Liver (tissue), 9 donors: ENCODE results near the gene ALK. TPM values are rescaled to one million over a fixed set of nuclear protein-coding genes. Genes with fewer than 3 reads are reported as not detected.

Experiments
- DNase-seq: peaks from one replicate; pipeline ENCODE4 v3.0.0-alpha.2; 2017; ENCODE audit warnings: low spot score
- H3K27ac ChIP-seq, 2 donors: one replicate each; pipeline ENCODE4 v1.7.0; 2013; ENCODE audit warnings: inconsistent platforms in 2 of 2, low read length in 2 of 2, control low read depth in 1 of 2, low read depth in 1 of 2, mild to moderate bottlenecking in 1 of 2
- H3K27me3 ChIP-seq, 4 donors: one replicate each; pipeline versions ENCODE4 v1.6.1 to v1.7.0; 2013; ENCODE audit warnings: low read length in 3 of 4, inconsistent platforms in 1 of 4, mild to moderate bottlenecking in 1 of 4, moderate library complexity in 1 of 4; ENCODE audit not compliant: control insufficient read depth in 4 of 4, insufficient read depth in 4 of 4
- H3K36me3 ChIP-seq, 4 donors: one replicate each; pipeline versions ENCODE4 v1.6.1 to v1.7.0; 2013; ENCODE audit warnings: low read length in 3 of 4, mild to moderate bottlenecking in 3 of 4, low read depth in 1 of 4, moderate library complexity in 1 of 4; ENCODE audit not compliant: control insufficient read depth in 4 of 4, insufficient read depth in 3 of 4
- H3K4me1 ChIP-seq, 4 donors: one replicate each; pipeline versions ENCODE4 v1.6.1 to v1.7.0; 2013; ENCODE audit warnings: low read length in 3 of 4, mild to moderate bottlenecking in 3 of 4, moderate library complexity in 1 of 4; ENCODE audit not compliant: control insufficient read depth in 4 of 4, insufficient read depth in 4 of 4
- H3K4me3 ChIP-seq, 3 donors: one replicate each; pipeline versions ENCODE4 v1.6.1 to v1.7.0; 2013; ENCODE audit warnings: low read length in 3 of 3, control low read depth in 1 of 3, low read depth in 1 of 3, mild to moderate bottlenecking in 1 of 3
- H3K9ac ChIP-seq, 2 donors: one replicate each; pipeline ENCODE4 v1.7.0; 2013; ENCODE audit warnings: low read length in 2 of 2, mild to moderate bottlenecking in 2 of 2, moderate library complexity in 2 of 2, control low read depth in 1 of 2, low read depth in 1 of 2
- H3K9me3 ChIP-seq, 4 donors: one replicate each; pipeline versions ENCODE4 v1.6.1 to v1.7.0; 2013; ENCODE audit warnings: low read length in 3 of 4; ENCODE audit not compliant: control insufficient read depth in 4 of 4
- EGR1 ChIP-seq, 2 donors: IDR thresholded peaks; 2 replicates each; pipeline ENCODE4 v1.6.1; 2016 to 2018; ENCODE audit warnings: antibody characterized with exemption in 2 of 2, low read depth in 2 of 2
- FOXA1 ChIP-seq: IDR thresholded peaks from 2 replicates; pipeline ENCODE4 v1.6.1; 2016; ENCODE audit warnings: antibody characterized with exemption
- FOXA2 ChIP-seq: IDR thresholded peaks from 2 replicates; pipeline ENCODE4 v1.6.1; 2016; ENCODE audit warnings: antibody characterized with exemption
- GABPA ChIP-seq, 2 donors: IDR thresholded peaks in 1 of 2; conservative IDR thresholded peaks in 1 of 2; 2 replicates each; pipeline ENCODE4 v1.6.1; 2016; ENCODE audit warnings: antibody characterized with exemption in 2 of 2, mild to moderate bottlenecking in 1 of 2, moderate library complexity in 1 of 2
- HNF4A ChIP-seq, 2 donors: conservative IDR thresholded peaks; 2 replicates each; pipeline ENCODE4 v1.6.1; 2016; ENCODE audit warnings: antibody characterized with exemption in 2 of 2, mild to moderate bottlenecking in 2 of 2
- HNF4G ChIP-seq: IDR thresholded peaks from 2 replicates; pipeline ENCODE4 v1.6.1; 2016; ENCODE audit warnings: antibody characterized with exemption
- JUND ChIP-seq, 2 donors: IDR thresholded peaks; 2 replicates each; pipeline ENCODE4 v1.6.1; 2016; ENCODE audit warnings: antibody characterized with exemption in 2 of 2
- RAD21 ChIP-seq, 2 donors: IDR thresholded peaks; 2 replicates each; pipeline ENCODE4 v1.6.1; 2016; ENCODE audit warnings: antibody characterized with exemption in 2 of 2, mild to moderate bottlenecking in 2 of 2
- RXRA ChIP-seq, 2 donors: IDR thresholded peaks; 2 replicates each; pipeline ENCODE4 v1.6.1; 2017 to 2018; ENCODE audit warnings: antibody characterized with exemption in 2 of 2, mild to moderate bottlenecking in 1 of 2
- SP1 ChIP-seq: IDR thresholded peaks from 2 replicates; pipeline ENCODE4 v1.6.1; 2018; ENCODE audit warnings: antibody characterized with exemption, mild to moderate bottlenecking
- TAF1 ChIP-seq: conservative IDR thresholded peaks from 2 replicates; pipeline ENCODE4 v1.6.1; 2016; ENCODE audit warnings: antibody characterized with exemption, mild to moderate bottlenecking
- YY1 ChIP-seq: IDR thresholded peaks from 2 replicates; pipeline ENCODE4 v1.6.1; 2016; ENCODE audit warnings: antibody characterized with exemption, mild to moderate bottlenecking
- WGBS: extraction: QIAGEN DNeasy Blood & Tissue Kit; methylation state at CpG from one replicate; pipeline ENCODE4 v1.1.7; 2013; 5-methylcytosine and 5-hydroxymethylcytosine counted together
- polyA plus RNA-seq, 2 donors: library from polyadenylated mRNA; stranded (reverse) in 1 of 2; unstranded in 1 of 2; fragments of 200-250 nt in 1 of 2; fragments of >200 nt in 1 of 2; fragmentation: Nextera tagmentation in 1 of 2; extraction: Ambion mirVana in 1 of 2; gene quantifications; one replicate each; pipeline versions ENCODE4 v1.2.1 to v1.2.3, GENCODE V29; 2013 to 2015
- total RNA-seq, 2 donors: library from RNA; depleted of rRNA; stranded (reverse); fragments of >200 nt; gene quantifications; one replicate each; pipeline ENCODE4 v1.2.3, GENCODE V29; 2014
- TF ChIP-seq, protein P1 (sequence below): IDR thresholded peaks from 2 replicates; pipeline ENCODE4 v1.6.1; 2016; ENCODE audit warnings: antibody characterized with exemption
- TF ChIP-seq, protein P2 (sequence below): fragments of 150-350 bp; IDR thresholded peaks from 2 replicates; pipeline ENCODE4 v1.5.1; 2017; ENCODE audit warnings: improper control_type of control experiment, low read depth, low read length; ENCODE audit not compliant: missing input control
- TF ChIP-seq, protein P3 (sequence below): IDR thresholded peaks from 2 replicates; pipeline ENCODE4 v1.6.1; 2016; ENCODE audit warnings: antibody characterized with exemption
- TF ChIP-seq, protein P4 (sequence below): IDR thresholded peaks from 2 replicates; pipeline ENCODE4 v1.6.1; 2016; ENCODE audit warnings: antibody characterized with exemption, mild to moderate bottlenecking
- donor health status: healthy.
- donor health status: healthy.
- donor health status: healthy.
- donor health status: healthy.
- donor health status: healthy.

Gene ALK
- total and polyA plus RNA-seq, 4 donors, result under 0.01 TPM; not detected in 3

DNA sequence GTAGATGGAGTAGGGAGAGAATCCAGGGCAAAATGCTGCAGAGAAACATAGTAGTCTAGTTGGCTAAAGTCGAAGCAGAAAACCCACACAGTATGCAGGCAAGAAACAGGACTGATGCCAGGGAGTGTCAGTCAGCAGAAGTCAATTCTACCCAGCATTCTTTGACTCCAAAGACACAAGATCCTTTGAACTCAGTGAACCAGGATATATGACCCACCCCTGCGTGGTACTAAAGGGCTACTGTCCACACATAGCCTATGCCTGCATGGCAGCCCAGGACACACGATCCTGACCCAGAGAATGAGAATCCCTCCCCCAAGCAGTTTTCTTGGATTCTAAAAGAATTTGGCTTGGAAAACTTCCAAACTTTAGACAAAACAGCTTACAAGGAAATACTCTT is 42.5 kb downstream of the ALK start:
- no peaks in the 10 kb centered on the region for H3K4me1 ChIP-seq
- H3K36me3 ChIP-seq, result no peaks in the 10 kb centered on the region
- no peak overlapping the region for H3K4me3 ChIP-seq
- TF ChIP-seq, protein P1, sequence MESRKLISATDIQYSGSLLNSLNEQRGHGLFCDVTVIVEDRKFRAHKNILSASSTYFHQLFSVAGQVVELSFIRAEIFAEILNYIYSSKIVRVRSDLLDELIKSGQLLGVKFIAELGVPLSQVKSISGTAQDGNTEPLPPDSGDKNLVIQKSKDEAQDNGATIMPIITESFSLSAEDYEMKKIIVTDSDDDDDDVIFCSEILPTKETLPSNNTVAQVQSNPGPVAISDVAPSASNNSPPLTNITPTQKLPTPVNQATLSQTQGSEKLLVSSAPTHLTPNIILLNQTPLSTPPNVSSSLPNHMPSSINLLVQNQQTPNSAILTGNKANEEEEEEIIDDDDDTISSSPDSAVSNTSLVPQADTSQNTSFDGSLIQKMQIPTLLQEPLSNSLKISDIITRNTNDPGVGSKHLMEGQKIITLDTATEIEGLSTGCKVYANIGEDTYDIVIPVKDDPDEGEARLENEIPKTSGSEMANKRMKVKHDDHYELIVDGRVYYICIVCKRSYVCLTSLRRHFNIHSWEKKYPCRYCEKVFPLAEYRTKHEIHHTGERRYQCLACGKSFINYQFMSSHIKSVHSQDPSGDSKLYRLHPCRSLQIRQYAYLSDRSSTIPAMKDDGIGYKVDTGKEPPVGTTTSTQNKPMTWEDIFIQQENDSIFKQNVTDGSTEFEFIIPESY, result no peak
- WGBS, result 58% methylated on average over 3 of the region's 3 CpGs
- H3K9ac ChIP-seq, result no peak overlapping the region
- H3K27ac ChIP-seq, result no peak overlapping the region
- DNase-seq, result no peak
- peaks cover 0 to 4% (median 0%) of the 10 kb centered on the region in 4 donors for H3K27me3 ChIP-seq
- no peaks in the 10 kb centered on the region for H3K9me3 ChIP-seq

DNA sequence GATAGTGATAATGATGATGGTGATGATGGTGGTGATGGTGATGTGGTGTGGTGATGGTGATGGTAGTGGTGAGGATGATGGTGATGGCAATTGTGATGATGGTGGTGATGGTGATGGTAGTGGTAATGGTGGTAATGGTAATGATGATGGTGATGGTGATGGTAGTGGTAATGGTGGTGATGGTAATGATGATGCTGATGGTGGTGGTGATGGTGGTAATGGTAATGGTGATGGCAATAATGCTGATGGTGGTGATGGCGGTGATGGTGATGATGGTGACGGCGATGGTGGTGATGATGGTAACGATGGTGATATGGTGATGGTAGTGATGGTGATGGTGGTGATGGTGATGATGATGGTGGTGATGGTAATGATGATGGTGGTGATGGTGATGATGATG is 45.0 kb downstream of the ALK start:
- no peaks in the 10 kb centered on the region for H3K9me3 ChIP-seq
- H3K36me3 ChIP-seq, result no peaks in the 10 kb centered on the region
- TF ChIP-seq EGR1 (IDR thresholded peaks at IDR 0.05; ENCODE audit: low read depth in 2 of 2) (no peak), RXRA (IDR thresholded peaks at IDR 0.05) (no peak), FOXA1 (no peak), SP1 (no peak), HNF4G (no peak), HNF4A (conservative IDR thresholded peaks at IDR 0.05) (no peak), GABPA (IDR thresholded peaks at IDR 0.05 in 1 of 2, conservative IDR thresholded peaks at IDR 0.05 in 1 of 2) (no peak), TAF1 (no peak), JUND (IDR thresholded peaks at IDR 0.05) (no peak), RAD21 (IDR thresholded peaks at IDR 0.05) (no peak), YY1 (no peak), FOXA2 (no peak)
- TF ChIP-seq, protein P2, sequence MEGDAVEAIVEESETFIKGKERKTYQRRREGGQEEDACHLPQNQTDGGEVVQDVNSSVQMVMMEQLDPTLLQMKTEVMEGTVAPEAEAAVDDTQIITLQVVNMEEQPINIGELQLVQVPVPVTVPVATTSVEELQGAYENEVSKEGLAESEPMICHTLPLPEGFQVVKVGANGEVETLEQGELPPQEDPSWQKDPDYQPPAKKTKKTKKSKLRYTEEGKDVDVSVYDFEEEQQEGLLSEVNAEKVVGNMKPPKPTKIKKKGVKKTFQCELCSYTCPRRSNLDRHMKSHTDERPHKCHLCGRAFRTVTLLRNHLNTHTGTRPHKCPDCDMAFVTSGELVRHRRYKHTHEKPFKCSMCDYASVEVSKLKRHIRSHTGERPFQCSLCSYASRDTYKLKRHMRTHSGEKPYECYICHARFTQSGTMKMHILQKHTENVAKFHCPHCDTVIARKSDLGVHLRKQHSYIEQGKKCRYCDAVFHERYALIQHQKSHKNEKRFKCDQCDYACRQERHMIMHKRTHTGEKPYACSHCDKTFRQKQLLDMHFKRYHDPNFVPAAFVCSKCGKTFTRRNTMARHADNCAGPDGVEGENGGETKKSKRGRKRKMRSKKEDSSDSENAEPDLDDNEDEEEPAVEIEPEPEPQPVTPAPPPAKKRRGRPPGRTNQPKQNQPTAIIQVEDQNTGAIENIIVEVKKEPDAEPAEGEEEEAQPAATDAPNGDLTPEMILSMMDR, result no peak
- TF ChIP-seq, protein P3, sequence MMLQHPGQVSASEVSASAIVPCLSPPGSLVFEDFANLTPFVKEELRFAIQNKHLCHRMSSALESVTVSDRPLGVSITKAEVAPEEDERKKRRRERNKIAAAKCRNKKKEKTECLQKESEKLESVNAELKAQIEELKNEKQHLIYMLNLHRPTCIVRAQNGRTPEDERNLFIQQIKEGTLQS, result no peak
- TF ChIP-seq, protein P1, result no peak
- TF ChIP-seq, protein P4, sequence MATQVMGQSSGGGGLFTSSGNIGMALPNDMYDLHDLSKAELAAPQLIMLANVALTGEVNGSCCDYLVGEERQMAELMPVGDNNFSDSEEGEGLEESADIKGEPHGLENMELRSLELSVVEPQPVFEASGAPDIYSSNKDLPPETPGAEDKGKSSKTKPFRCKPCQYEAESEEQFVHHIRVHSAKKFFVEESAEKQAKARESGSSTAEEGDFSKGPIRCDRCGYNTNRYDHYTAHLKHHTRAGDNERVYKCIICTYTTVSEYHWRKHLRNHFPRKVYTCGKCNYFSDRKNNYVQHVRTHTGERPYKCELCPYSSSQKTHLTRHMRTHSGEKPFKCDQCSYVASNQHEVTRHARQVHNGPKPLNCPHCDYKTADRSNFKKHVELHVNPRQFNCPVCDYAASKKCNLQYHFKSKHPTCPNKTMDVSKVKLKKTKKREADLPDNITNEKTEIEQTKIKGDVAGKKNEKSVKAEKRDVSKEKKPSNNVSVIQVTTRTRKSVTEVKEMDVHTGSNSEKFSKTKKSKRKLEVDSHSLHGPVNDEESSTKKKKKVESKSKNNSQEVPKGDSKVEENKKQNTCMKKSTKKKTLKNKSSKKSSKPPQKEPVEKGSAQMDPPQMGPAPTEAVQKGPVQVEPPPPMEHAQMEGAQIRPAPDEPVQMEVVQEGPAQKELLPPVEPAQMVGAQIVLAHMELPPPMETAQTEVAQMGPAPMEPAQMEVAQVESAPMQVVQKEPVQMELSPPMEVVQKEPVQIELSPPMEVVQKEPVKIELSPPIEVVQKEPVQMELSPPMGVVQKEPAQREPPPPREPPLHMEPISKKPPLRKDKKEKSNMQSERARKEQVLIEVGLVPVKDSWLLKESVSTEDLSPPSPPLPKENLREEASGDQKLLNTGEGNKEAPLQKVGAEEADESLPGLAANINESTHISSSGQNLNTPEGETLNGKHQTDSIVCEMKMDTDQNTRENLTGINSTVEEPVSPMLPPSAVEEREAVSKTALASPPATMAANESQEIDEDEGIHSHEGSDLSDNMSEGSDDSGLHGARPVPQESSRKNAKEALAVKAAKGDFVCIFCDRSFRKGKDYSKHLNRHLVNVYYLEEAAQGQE, result no peak
- H3K27ac ChIP-seq, result no peak overlapping the region
- no peaks in the 10 kb centered on the region for H3K4me1 ChIP-seq
- no peak for DNase-seq
- H3K27me3 ChIP-seq, result peaks cover 0 to 3% (median 0%) of the 10 kb centered on the region in 4 donors
- H3K9ac ChIP-seq, result no peak overlapping the region
- no peak overlapping the region for H3K4me3 ChIP-seq
- 96% methylated on average over 4 of the region's 4 CpGs for WGBS
